Activated B cell treated with CpG ODN at 0.5 μM for 24 hours (primary cell): ENCODE results near the gene HS6ST2. TPM values are rescaled to one million over a fixed set of nuclear protein-coding genes. Genes with fewer than 3 reads are reported as not detected.

Source experiments
- ATAC-seq: fragments of 200-7000 bp; cut with Tn5 transposase; one replicate; pipeline ENCODE4 v1.10.0; 2021; ENCODE audit warnings: low read depth, mild to moderate bottlenecking, moderate library complexity
- CTCF ChIA-PET: fragments of 350-600 bp; sonication (Branson Sonifier 250); formaldehyde crosslinking; loops from one replicate; lab custom pipeline; 2021; ENCODE audit warnings: antibody characterized with exemption; lab: Charles Lee
- POLR2A ChIA-PET: fragments of 350-600 bp; sonication (Branson Sonifier 250); formaldehyde crosslinking; loops from one replicate; lab custom pipeline; 2021; ENCODE audit warnings: antibody characterized with exemption; lab: Charles Lee
- DNase-seq: peaks from one replicate; pipeline ENCODE4 v3.0.0; 2022
- H3K27ac Mint-ChIP-seq: one replicate; pipeline ENCODE4 v1.8.0; 2020; ENCODE audit warnings: mixed read lengths
- H3K27me3 Mint-ChIP-seq: one replicate; pipeline ENCODE4 v1.8.0; 2021; ENCODE audit warnings: mixed read lengths
- H3K36me3 Mint-ChIP-seq: one replicate; pipeline ENCODE4 v1.8.0; 2021; ENCODE audit warnings: low read depth, mixed read lengths
- H3K4me1 Mint-ChIP-seq: one replicate; pipeline ENCODE4 v1.8.0; 2021; ENCODE audit warnings: mixed read lengths
- H3K4me3 Mint-ChIP-seq: one replicate; pipeline ENCODE4 v1.8.0; 2020; ENCODE audit warnings: mild to moderate bottlenecking, mixed read lengths
- H3K9me3 Mint-ChIP-seq: one replicate; pipeline ENCODE4 v1.8.0; 2020; ENCODE audit warnings: mixed read lengths
- intact Hi-C: fragments of 100-400 bp; cut with micrococcal nuclease; formaldehyde crosslinking; loops from one replicate; pipeline ENCODE4 v1.15.1; 2024
- total RNA-seq: library from RNA; stranded (reverse); gene quantifications from 2 replicates; pipeline ENCODE4 v1.2.3, GENCODE V29; 2022
- TF ChIP-seq, protein P1 (sequence below): fragments of 200-600 bp; IDR thresholded peaks from one replicate; pipeline ENCODE4 v1.8.0; 2022; ENCODE audit warnings: antibody characterized with exemption, mild to moderate bottlenecking

The HS6ST2 gene
- total RNA-seq, 1 donor from 2014 or later, result not detected

DNA sequence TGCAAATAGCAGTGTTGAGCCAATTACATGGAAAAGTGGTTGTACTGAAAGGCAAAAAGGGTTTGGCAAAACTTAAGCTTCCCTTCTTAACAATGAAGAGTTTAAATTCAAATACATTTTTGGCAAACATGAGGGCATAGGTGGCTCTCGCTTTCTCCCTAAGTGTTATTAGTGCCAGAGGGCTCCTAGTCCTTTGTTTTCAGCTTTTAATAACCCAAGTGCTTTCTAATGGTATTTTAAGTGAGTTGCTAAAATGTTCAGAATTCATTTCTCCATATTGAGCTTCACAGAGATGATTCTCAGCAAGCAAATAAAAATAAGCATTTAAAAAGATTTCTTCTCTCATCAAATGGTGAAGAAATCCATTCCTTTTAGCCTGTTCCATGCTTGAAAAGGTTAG is 123.7 kb downstream of the HS6ST2 start:
- no peak for DNase-seq
- Mint-ChIP-seq H3K27me3 (no peaks in the 10 kb centered on the region), H3K36me3 (no peaks in the 10 kb centered on the region), H3K9me3 (no peaks in the 10 kb centered on the region), H3K4me3 (no peak overlapping the region), H3K4me1 (no peaks in the 10 kb centered on the region), H3K27ac (no peak overlapping the region)
- CTCF ChIA-PET, result no interaction called here
- ATAC-seq, result no peak
- POLR2A ChIA-PET, result no interaction called here
- TF ChIP-seq, protein P1, sequence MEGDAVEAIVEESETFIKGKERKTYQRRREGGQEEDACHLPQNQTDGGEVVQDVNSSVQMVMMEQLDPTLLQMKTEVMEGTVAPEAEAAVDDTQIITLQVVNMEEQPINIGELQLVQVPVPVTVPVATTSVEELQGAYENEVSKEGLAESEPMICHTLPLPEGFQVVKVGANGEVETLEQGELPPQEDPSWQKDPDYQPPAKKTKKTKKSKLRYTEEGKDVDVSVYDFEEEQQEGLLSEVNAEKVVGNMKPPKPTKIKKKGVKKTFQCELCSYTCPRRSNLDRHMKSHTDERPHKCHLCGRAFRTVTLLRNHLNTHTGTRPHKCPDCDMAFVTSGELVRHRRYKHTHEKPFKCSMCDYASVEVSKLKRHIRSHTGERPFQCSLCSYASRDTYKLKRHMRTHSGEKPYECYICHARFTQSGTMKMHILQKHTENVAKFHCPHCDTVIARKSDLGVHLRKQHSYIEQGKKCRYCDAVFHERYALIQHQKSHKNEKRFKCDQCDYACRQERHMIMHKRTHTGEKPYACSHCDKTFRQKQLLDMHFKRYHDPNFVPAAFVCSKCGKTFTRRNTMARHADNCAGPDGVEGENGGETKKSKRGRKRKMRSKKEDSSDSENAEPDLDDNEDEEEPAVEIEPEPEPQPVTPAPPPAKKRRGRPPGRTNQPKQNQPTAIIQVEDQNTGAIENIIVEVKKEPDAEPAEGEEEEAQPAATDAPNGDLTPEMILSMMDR, result no peak
- intact Hi-C loops, result no loop called here

DNA sequence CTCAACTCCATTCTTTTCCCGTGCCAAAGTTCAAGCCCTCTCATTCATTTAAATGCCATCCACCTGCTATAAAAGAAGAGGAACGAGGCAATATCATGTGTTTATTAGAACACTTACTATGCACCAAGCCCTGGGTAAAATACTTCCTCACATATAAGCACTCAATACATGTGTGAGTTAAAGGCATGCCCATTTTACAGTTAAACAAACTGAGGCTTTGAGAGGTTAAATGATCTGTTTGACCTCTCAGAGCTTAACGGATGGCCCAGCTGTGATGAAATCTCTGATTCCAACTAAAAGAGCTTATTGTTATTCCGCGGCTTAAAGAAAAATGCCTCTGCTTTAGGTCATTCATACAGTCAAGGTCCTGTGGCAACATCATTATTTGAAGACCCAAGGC is 124.3 kb downstream of the HS6ST2 start:
- DNase-seq, result no peak
- CTCF ChIA-PET, result no interaction called here
- TF ChIP-seq, protein P1, result no peak
- Mint-ChIP-seq H3K36me3 (no peaks in the 10 kb centered on the region), H3K27ac (no peak overlapping the region), H3K4me1 (no peaks in the 10 kb centered on the region), H3K4me3 (no peak overlapping the region), H3K9me3 (no peaks in the 10 kb centered on the region), H3K27me3 (no peaks in the 10 kb centered on the region)
- intact Hi-C loops, result no loop called here
- POLR2A ChIA-PET, result no interaction called here
- no peak for ATAC-seq

DNA sequence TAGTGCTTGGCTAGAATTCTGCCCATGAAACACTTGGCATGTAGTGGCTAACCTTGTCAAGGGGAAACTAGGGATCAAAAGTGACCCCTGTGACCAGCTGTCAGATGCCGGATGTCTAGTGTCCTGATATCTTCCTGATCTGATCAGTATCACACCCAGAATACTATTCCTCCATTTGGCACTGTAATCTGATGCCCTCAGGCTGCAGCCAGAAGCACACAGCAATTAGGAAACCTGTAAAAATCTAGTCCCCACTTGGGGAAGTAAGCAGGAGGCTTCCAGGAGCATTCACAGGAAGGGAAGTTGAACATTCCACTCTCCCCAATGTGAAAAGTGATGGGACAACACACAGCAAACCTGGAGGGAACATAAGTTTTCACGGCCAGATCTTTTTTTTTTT is 125.1 kb downstream of the HS6ST2 start:
- Mint-ChIP-seq H3K27ac (no peak overlapping the region), H3K4me1 (no peaks in the 10 kb centered on the region), H3K9me3 (no peaks in the 10 kb centered on the region), H3K4me3 (no peak overlapping the region), H3K27me3 (no peaks in the 10 kb centered on the region), H3K36me3 (no peaks in the 10 kb centered on the region)
- CTCF ChIA-PET, result no interaction called here
- intact Hi-C loops, result no loop called here
- POLR2A ChIA-PET, result no interaction called here
- DNase-seq (no peak), ATAC-seq (no peak)
- TF ChIP-seq, protein P1, result no peak

DNA sequence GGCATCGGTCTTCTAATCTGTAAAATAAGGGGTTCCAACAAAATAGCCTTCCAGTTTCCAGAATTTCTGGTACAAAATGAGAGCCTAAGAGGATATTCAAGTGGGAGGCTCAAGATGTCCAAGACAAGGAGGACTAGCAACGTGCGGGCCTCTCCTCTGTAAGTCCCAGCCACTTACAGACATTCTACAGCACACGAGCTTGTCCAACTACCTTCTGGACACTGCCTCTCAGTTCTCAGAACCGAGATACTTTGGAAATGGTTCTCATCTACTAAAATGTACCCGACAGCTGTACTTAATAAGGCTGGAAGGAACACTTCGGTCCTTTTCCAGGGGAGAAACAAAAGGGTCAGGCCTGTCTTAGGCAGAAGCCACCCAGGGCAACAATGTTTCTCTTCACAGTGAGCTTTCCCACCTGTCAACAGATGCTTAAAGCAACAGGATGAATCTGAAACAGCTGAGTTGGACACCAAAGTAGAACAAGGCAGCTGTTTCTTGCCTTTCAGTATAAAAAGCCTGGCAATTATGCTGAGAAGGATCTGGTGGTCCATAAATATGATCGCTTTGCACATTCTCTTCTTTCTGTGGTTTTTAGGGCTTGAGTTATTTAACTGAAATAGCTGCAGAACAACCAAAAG is 127.0 kb downstream of the HS6ST2 start:
- intact Hi-C loops, result no loop called here
- ATAC-seq (no peak), DNase-seq (no peak)
- no peaks in the 10 kb centered on the region for H3K4me1 Mint-ChIP-seq
- POLR2A ChIA-PET, result no interaction called here
- CTCF ChIA-PET, result no interaction called here
- no peak overlapping the region for H3K27ac Mint-ChIP-seq
- TF ChIP-seq, protein P1, result no peak
- no peaks in the 10 kb centered on the region for H3K36me3 Mint-ChIP-seq
- no peaks in the 10 kb centered on the region for H3K27me3 Mint-ChIP-seq
- H3K9me3 Mint-ChIP-seq, result no peaks in the 10 kb centered on the region
- no peak overlapping the region for H3K4me3 Mint-ChIP-seq

DNA sequence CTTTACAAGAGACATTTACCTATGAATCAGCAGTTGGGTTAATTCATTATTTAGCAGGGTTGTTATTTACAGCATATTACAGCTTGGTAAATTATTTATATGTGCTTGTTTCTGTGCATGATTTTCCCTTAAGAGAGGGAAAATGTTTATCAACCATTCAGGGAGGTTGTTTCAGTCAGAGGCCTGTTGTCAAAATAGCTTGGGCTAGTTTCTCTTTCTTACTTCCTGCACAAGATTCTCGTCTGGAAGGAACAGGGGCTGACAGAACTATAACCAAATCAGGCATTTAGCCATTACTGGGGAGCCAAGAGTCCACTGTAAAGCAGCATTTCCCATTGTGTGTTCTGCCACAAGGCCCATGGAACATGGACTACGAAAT is 135.8 kb downstream of the HS6ST2 start:
- H3K36me3 Mint-ChIP-seq, result no peaks in the 10 kb centered on the region
- no peaks in the 10 kb centered on the region for H3K27me3 Mint-ChIP-seq
- H3K4me1 Mint-ChIP-seq, result no peaks in the 10 kb centered on the region
- no peak for ATAC-seq
- TF ChIP-seq, protein P1, result no peak
- CTCF ChIA-PET, result no interaction called here
- H3K9me3 Mint-ChIP-seq, result no peaks in the 10 kb centered on the region
- no peak overlapping the region for H3K4me3 Mint-ChIP-seq
- H3K27ac Mint-ChIP-seq, result no peak overlapping the region
- POLR2A ChIA-PET, result no interaction called here
- no peak for DNase-seq
- intact Hi-C loops, result no loop called here
